Neutrophil (primary cell): Measurements from ENCODE around the gene ZNF695.
"Not testable (repeated sequence)": the region's sequence is repeated elsewhere in the genome, so short reads cannot be mapped to it uniquely, and the experiment has no call there.

Experiments
- H3K27ac ChIP-seq: fragments of 200-600 bp; sonication (generic); 2 replicates; pipeline ENCODE4 v1.5.1; 2016; ENCODE audit warnings: mild to moderate bottlenecking, moderate library complexity
- H3K27me3 ChIP-seq: fragments of 200-600 bp; sonication (generic); 2 replicates; pipeline ENCODE4 v1.6.0; 2016; ENCODE audit warnings: mild to moderate bottlenecking
- H3K36me3 ChIP-seq: fragments of 200-600 bp; sonication (generic); 2 replicates; pipeline ENCODE4 v1.5.1; 2017
- H3K4me1 ChIP-seq, 2 experiments: fragments of 200-600 bp in 1 of 2; sonication (generic) in 1 of 2; 1 replicate in 1 of 2; 2 replicates in 1 of 2; pipeline versions ENCODE4 v1.5.1 to v1.6.1; 2013 to 2016; ENCODE audit warnings: low read depth in 1 of 2, low read length in 1 of 2, mild to moderate bottlenecking in 1 of 2, moderate library complexity in 1 of 2; ENCODE audit not compliant: control insufficient read depth in 1 of 2, insufficient read depth in 1 of 2
- H3K4me3 ChIP-seq, 2 experiments: fragments of 200-600 bp in 1 of 2; sonication (generic) in 1 of 2; 1 replicate in 1 of 2; 2 replicates in 1 of 2; pipeline ENCODE4 v1.5.1; 2013 to 2016; ENCODE audit warnings: low read depth in 1 of 2, low read length in 1 of 2, mild to moderate bottlenecking in 1 of 2, moderate library complexity in 1 of 2
- H3K9me3 ChIP-seq: fragments of 200-600 bp; sonication (generic); 2 replicates; pipeline ENCODE4 v1.5.1; 2016
- CTCF ChIP-seq: fragments of 200-600 bp; sonication (generic); IDR thresholded peaks from 2 replicates; pipeline ENCODE4 v1.5.1; 2016; ENCODE audit warnings: antibody characterized with exemption

ZNF695 gene

GRCh38 chr1:247043406-247043805 lies 35.5 kb upstream of the ZNF695 start:
- no peaks in the 10 kb centered on the region for H3K36me3 ChIP-seq
- H3K27me3 ChIP-seq, result no peaks in the 10 kb centered on the region
- H3K9me3 ChIP-seq, result peaks cover 25% of the 10 kb centered on the region
- H3K4me1 ChIP-seq, result no peaks in the 10 kb centered on the region
- H3K4me3 ChIP-seq, result no peak overlapping the region
- no peak overlapping the region for H3K27ac ChIP-seq
- no peak for TF ChIP-seq CTCF

- no peaks in the 10 kb centered on the region for H3K27me3 ChIP-seq
- no peak for TF ChIP-seq CTCF
- no peaks in the 10 kb centered on the region for H3K4me1 ChIP-seq
- H3K9me3 ChIP-seq, result peaks cover 18% of the 10 kb centered on the region
- H3K36me3 ChIP-seq, result no peaks in the 10 kb centered on the region
- no peak overlapping the region for H3K4me3 ChIP-seq
- no peak overlapping the region for H3K27ac ChIP-seq
Observed at GRCh38 chr1:247037511-247038320, 29.9 kb upstream of the ZNF695 start.

- H3K27ac ChIP-seq, H3K4me3 ChIP-seq, H3K36me3 ChIP-seq, H3K4me1 ChIP-seq, H3K27me3 ChIP-seq: not testable (repeated sequence)
- H3K9me3 ChIP-seq, result peaks cover 13% of the 10 kb centered on the region
Observed at GRCh38 chr1:247032306-247032705, 24.4 kb upstream of the ZNF695 start.

GRCh38 chr1:247024658-247025057 lies 16.8 kb upstream of the ZNF695 start:
- not testable (repeated sequence) for H3K4me1 ChIP-seq, H3K4me3 ChIP-seq, H3K9me3 ChIP-seq, H3K27me3 ChIP-seq, H3K36me3 ChIP-seq, H3K27ac ChIP-seq

GRCh38 chr1:247013391-247013790 lies 5.5 kb upstream of the ZNF695 start:
- Histone ChIP-seq H3K4me3 (no peak overlapping the region), H3K36me3 (no peaks in the 10 kb centered on the region)

GRCh38 chr1:247008406-247008799 lies 546 bp upstream of the ZNF695 start:
- H3K27ac ChIP-seq, result no peak overlapping the region
- no peak for TF ChIP-seq CTCF
- peak overlapping the region in 1 of 2 experiments; percentile 58 for H3K4me3 ChIP-seq
- H3K4me1 ChIP-seq, result peaks cover 11 to 16% of the 10 kb centered on the region in 2 experiments
- H3K9me3 ChIP-seq, result peaks cover 6% of the 10 kb centered on the region
- H3K27me3 ChIP-seq, result peaks cover 29% of the 10 kb centered on the region
- H3K36me3 ChIP-seq, result no peaks in the 10 kb centered on the region

More at GRCh38 chr1:247013391-247013790, 5.5 kb upstream of the ZNF695 start:
- peaks cover under 1% of the 10 kb centered on the region in 2 experiments for H3K4me1 ChIP-seq
- peaks cover 5% of the 10 kb centered on the region for H3K27me3 ChIP-seq
- TF ChIP-seq CTCF, result no peak
- no peak overlapping the region for H3K27ac ChIP-seq
- no peaks in the 10 kb centered on the region for H3K9me3 ChIP-seq

- H3K4me1 ChIP-seq, result peaks cover 11 to 16% of the 10 kb centered on the region in 2 experiments
- H3K36me3 ChIP-seq, H3K27ac ChIP-seq, H3K4me3 ChIP-seq, H3K9me3 ChIP-seq: not testable (repeated sequence)
- peaks cover 29% of the 10 kb centered on the region for H3K27me3 ChIP-seq
Observed at GRCh38 chr1:247004081-247004480, 3.8 kb downstream of the ZNF695 start.
